Measurements from ENCODE around the gene PTPRM. TPM values are rescaled to one million over a fixed set of nuclear protein-coding genes. Genes with fewer than 3 reads are reported as not detected.

Gene PTPRM
- total RNA-seq, 1 donor from 2014 or later: 4.5 TPM

- Mint-ChIP-seq H3K4me3 (ENCODE audit: low read depth) (no peak overlapping the region), H3K4me1 (ENCODE audit: low read depth) (peaks cover 5% of the 10 kb centered on the region), H3K27ac (no peak overlapping the region), H3K36me3 (ENCODE audit: low read depth) (no peaks in the 10 kb centered on the region), H3K27me3 (ENCODE audit: low read depth) (no peaks in the 10 kb centered on the region), H3K9me3 (peaks cover 24% of the 10 kb centered on the region)
- intact Hi-C loops (cut with micrococcal nuclease): no loop called here
- no peak for DNase-seq (ENCODE audit: low spot score)
Observed at GRCh38 chr18:7809978-7810377, 242.9 kb downstream of the PTPRM start.

DNA sequence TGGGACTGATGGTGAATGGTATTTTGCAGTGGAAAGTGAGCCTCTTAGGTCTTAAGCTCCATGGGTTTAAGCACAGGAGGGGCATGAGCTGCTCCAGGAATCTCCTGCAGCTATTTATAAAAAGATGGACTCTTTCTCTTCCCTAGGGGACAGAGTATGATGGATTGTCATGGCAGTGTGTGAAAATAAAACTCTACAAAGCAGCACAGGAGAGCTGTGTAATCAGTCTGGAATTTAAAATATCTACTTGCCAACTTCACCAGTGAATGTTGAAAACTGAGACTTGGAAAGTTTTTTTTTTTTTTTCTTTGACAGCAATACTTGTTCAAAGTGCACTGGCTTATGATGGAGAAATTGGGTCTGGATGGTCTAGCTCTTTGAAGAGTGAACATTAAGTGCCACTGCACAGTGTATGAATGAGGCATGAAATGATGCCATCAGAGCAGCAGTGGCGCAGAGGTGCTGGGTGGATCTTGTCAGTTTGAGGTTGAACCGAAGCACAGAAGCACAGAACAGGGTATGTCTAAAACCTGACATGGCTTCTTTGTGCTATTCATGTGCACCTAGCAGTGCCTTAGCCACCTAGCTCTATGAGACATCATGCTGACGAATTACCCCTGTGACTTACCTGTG lies 245.4 kb downstream of the PTPRM start:
- DNase-seq (ENCODE audit: low spot score): no peak
- H3K9me3 Mint-ChIP-seq: peaks cover 32% of the 10 kb centered on the region
- H3K4me3 Mint-ChIP-seq (ENCODE audit: low read depth): no peak overlapping the region
- intact Hi-C loops (cut with micrococcal nuclease): no loop called here
- no peak overlapping the region for H3K27ac Mint-ChIP-seq
- H3K4me1 Mint-ChIP-seq (ENCODE audit: low read depth): no peaks in the 10 kb centered on the region
- H3K27me3 Mint-ChIP-seq (ENCODE audit: low read depth): no peaks in the 10 kb centered on the region
- H3K36me3 Mint-ChIP-seq (ENCODE audit: low read depth): no peaks in the 10 kb centered on the region

GRCh38 chr18:7813131-7813530 lies 246.0 kb downstream of the PTPRM start:
- peaks cover 32% of the 10 kb centered on the region for H3K9me3 Mint-ChIP-seq
- intact Hi-C loops (cut with micrococcal nuclease): no loop called here

GRCh38 chr18:7814754-7815315 lies 247.7 kb downstream of the PTPRM start:
- Mint-ChIP-seq H3K4me3 (ENCODE audit: low read depth) (no peak overlapping the region), H3K9me3 (peaks cover 32% of the 10 kb centered on the region), H3K36me3 (ENCODE audit: low read depth) (no peaks in the 10 kb centered on the region), H3K27ac (no peak overlapping the region), H3K4me1 (ENCODE audit: low read depth) (no peaks in the 10 kb centered on the region), H3K27me3 (ENCODE audit: low read depth) (no peaks in the 10 kb centered on the region)
- no peak for DNase-seq (ENCODE audit: low spot score)
- intact Hi-C loops (cut with micrococcal nuclease): no loop called here

More at GRCh38 chr18:7813131-7813530, 246.0 kb downstream of the PTPRM start:
- Mint-ChIP-seq H3K4me1 (ENCODE audit: low read depth) (no peaks in the 10 kb centered on the region), H3K27ac (no peak overlapping the region), H3K36me3 (ENCODE audit: low read depth) (no peaks in the 10 kb centered on the region), H3K4me3 (ENCODE audit: low read depth) (no peak overlapping the region), H3K27me3 (ENCODE audit: low read depth) (no peaks in the 10 kb centered on the region)
- no peak for DNase-seq (ENCODE audit: low spot score)

DNA sequence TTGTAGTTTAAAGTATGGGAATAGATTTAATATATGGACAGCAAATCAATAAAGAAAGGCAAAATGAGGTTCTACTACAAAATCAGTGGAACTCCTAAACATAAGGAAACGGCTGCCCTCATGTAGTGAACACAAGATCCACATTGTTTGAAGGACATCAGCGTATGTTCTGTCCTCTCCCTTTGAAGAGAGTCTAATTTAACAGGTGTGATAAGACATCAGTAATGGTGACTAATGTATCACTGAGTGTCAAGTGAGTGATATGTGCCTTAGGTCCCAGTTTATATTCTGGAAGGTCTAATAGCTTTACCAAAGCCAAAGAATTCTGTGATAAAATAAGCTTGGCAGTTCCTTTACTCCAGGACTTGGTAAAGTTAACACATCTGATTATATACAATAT lies 248.7 kb downstream of the PTPRM start:
- intact Hi-C loops (cut with micrococcal nuclease): no loop called here
- H3K4me3 Mint-ChIP-seq (ENCODE audit: low read depth): no peak overlapping the region
- no peak overlapping the region for H3K27ac Mint-ChIP-seq
- no peaks in the 10 kb centered on the region for H3K27me3 Mint-ChIP-seq (ENCODE audit: low read depth)
- peaks cover 32% of the 10 kb centered on the region for H3K9me3 Mint-ChIP-seq
- no peak for DNase-seq (ENCODE audit: low spot score)
- H3K4me1 Mint-ChIP-seq (ENCODE audit: low read depth): no peaks in the 10 kb centered on the region
- H3K36me3 Mint-ChIP-seq (ENCODE audit: low read depth): no peaks in the 10 kb centered on the region

GRCh38 chr18:7817575-7818230 lies 250.6 kb downstream of the PTPRM start:
- H3K4me1 Mint-ChIP-seq (ENCODE audit: low read depth): no peaks in the 10 kb centered on the region
- H3K36me3 Mint-ChIP-seq (ENCODE audit: low read depth): no peaks in the 10 kb centered on the region
- H3K27me3 Mint-ChIP-seq (ENCODE audit: low read depth): no peaks in the 10 kb centered on the region
- no peak for DNase-seq (ENCODE audit: low spot score)
- no peak overlapping the region for H3K4me3 Mint-ChIP-seq (ENCODE audit: low read depth)
- intact Hi-C loops (cut with micrococcal nuclease): no loop called here
- no peak overlapping the region for H3K27ac Mint-ChIP-seq
- H3K9me3 Mint-ChIP-seq: peaks cover 31% of the 10 kb centered on the region

- no peak for DNase-seq (ENCODE audit: low spot score)
- Mint-ChIP-seq H3K27me3 (ENCODE audit: low read depth) (no peaks in the 10 kb centered on the region), H3K4me3 (ENCODE audit: low read depth) (no peak overlapping the region), H3K9me3 (no peaks in the 10 kb centered on the region), H3K36me3 (ENCODE audit: low read depth) (no peaks in the 10 kb centered on the region), H3K4me1 (ENCODE audit: low read depth) (no peaks in the 10 kb centered on the region), H3K27ac (no peak overlapping the region)
- intact Hi-C loops (cut with micrococcal nuclease): no loop called here
Observed at GRCh38 chr18:7821784-7822183, 254.7 kb downstream of the PTPRM start.

- DNase-seq (ENCODE audit: low spot score): no peak
- H3K9me3 Mint-ChIP-seq: no peaks in the 10 kb centered on the region
- no peak overlapping the region for H3K27ac Mint-ChIP-seq
- intact Hi-C loops (cut with micrococcal nuclease): no loop called here
- H3K36me3 Mint-ChIP-seq (ENCODE audit: low read depth): no peaks in the 10 kb centered on the region
- H3K27me3 Mint-ChIP-seq (ENCODE audit: low read depth): no peaks in the 10 kb centered on the region
- no peak overlapping the region for H3K4me3 Mint-ChIP-seq (ENCODE audit: low read depth)
- no peaks in the 10 kb centered on the region for H3K4me1 Mint-ChIP-seq (ENCODE audit: low read depth)
Observed at GRCh38 chr18:7822435-7823331, 255.6 kb downstream of the PTPRM start.

DNA sequence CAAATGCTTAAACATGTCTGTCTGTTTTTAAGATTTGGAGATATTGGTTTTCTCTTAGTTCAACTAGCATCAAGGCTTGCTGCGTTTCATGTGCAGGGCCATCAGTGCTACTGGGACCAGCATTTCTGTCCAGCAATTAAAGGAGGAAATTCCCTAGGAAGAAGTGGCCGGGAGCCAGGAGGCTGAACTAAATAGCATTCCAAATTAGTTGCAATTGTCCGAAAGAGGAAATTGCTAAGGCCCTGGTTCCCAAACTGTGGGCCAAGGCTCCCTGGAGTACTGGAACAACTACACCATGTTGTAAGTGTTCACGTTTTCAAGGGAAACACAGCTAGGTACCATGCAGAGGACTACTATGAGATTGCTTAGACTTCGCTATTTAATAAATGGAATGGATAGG lies 257.9 kb downstream of the PTPRM start:
- H3K4me1 Mint-ChIP-seq (ENCODE audit: low read depth): no peaks in the 10 kb centered on the region
- DNase-seq (ENCODE audit: low spot score): no peak
- no peaks in the 10 kb centered on the region for H3K27me3 Mint-ChIP-seq (ENCODE audit: low read depth)
- no peaks in the 10 kb centered on the region for H3K9me3 Mint-ChIP-seq
- no peaks in the 10 kb centered on the region for H3K36me3 Mint-ChIP-seq (ENCODE audit: low read depth)
- no peak overlapping the region for H3K27ac Mint-ChIP-seq
- H3K4me3 Mint-ChIP-seq (ENCODE audit: low read depth): no peak overlapping the region
- intact Hi-C loops (cut with micrococcal nuclease): no loop called here

- no peaks in the 10 kb centered on the region for H3K27me3 Mint-ChIP-seq (ENCODE audit: low read depth)
- no peaks in the 10 kb centered on the region for H3K36me3 Mint-ChIP-seq (ENCODE audit: low read depth)
- intact Hi-C loops (cut with micrococcal nuclease): no loop called here
- no peak for DNase-seq (ENCODE audit: low spot score)
- H3K9me3 Mint-ChIP-seq: no peaks in the 10 kb centered on the region
- H3K4me1 Mint-ChIP-seq (ENCODE audit: low read depth): no peaks in the 10 kb centered on the region
- H3K27ac Mint-ChIP-seq: no peak overlapping the region
- H3K4me3 Mint-ChIP-seq (ENCODE audit: low read depth): no peak overlapping the region
Observed at GRCh38 chr18:7830468-7830867, 263.4 kb downstream of the PTPRM start.

DNA sequence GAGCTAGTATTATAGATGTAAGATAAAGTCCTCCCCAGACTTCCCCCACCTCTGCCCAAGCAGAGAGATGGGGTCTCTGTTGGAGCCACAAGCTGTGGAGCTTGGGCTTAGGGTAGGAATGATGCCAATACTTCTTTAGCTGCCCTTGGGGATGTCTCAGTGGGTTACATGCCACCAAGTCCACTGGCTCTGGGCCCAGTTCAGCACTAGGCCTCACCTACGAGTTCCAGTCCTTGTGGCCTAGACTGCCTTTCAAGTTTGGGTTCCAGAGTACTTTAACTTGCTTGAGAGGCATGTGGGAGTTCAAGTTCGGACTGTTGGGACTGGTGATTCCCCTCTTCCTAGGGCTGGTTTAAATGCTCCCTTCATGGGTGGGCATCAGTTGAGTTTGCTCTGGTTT lies 272.4 kb downstream of the PTPRM start:
- no peak overlapping the region for H3K27ac Mint-ChIP-seq
- no peak overlapping the region for H3K4me3 Mint-ChIP-seq (ENCODE audit: low read depth)
- peaks cover 12% of the 10 kb centered on the region for H3K9me3 Mint-ChIP-seq
- no peaks in the 10 kb centered on the region for H3K4me1 Mint-ChIP-seq (ENCODE audit: low read depth)
- DNase-seq (ENCODE audit: low spot score): no peak
- H3K27me3 Mint-ChIP-seq (ENCODE audit: low read depth): no peaks in the 10 kb centered on the region
- no peaks in the 10 kb centered on the region for H3K36me3 Mint-ChIP-seq (ENCODE audit: low read depth)
- intact Hi-C loops (cut with micrococcal nuclease): no loop called here

DNA sequence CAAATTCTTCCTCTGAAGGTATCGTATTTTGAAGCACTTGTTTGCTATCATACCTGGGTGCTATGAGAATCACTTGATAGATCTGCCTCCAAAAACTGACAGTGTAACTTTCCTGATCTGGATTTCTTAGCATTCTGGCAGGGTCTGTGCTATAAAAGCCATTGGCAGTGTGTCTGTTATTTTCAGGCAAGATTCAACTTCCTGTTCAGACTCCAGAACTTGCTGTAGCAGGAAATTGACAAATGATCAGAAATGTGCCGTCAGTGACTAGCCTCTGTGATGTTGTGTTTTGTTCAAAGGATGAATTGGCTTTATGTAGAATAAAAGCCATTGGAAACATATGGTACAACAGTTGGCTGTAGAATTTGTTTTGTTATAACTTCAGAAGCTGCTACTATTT lies 273.3 kb downstream of the PTPRM start:
- Mint-ChIP-seq H3K36me3 (ENCODE audit: low read depth) (no peaks in the 10 kb centered on the region), H3K27me3 (ENCODE audit: low read depth) (no peaks in the 10 kb centered on the region), H3K9me3 (peaks cover 18% of the 10 kb centered on the region), H3K4me3 (ENCODE audit: low read depth) (no peak overlapping the region), H3K4me1 (ENCODE audit: low read depth) (no peaks in the 10 kb centered on the region), H3K27ac (no peak overlapping the region)
- DNase-seq (ENCODE audit: low spot score): no peak
- intact Hi-C loops (cut with micrococcal nuclease): no loop called here

GRCh38 chr18:7844017-7844416 lies 276.9 kb downstream of the PTPRM start:
- Mint-ChIP-seq H3K4me3 (ENCODE audit: low read depth) (no peak overlapping the region), H3K27me3 (ENCODE audit: low read depth) (no peaks in the 10 kb centered on the region), H3K36me3 (ENCODE audit: low read depth) (no peaks in the 10 kb centered on the region), H3K4me1 (ENCODE audit: low read depth) (no peaks in the 10 kb centered on the region), H3K27ac (no peak overlapping the region), H3K9me3 (peaks cover 17% of the 10 kb centered on the region)
- DNase-seq (ENCODE audit: low spot score): no peak
- intact Hi-C loops (cut with micrococcal nuclease): no loop called here

Measured in activated T-helper 2 cell treated with anti-CD3 and anti-CD28 coated beads, Interferon-gamma antibody, Interleukin-2, Interleukin-4, amounts not matched to agents 10 μg/mL and 5 μg/mL and 100 μg/mL, durations not matched to agents 14 hours and 24 hours and 36 hours (primary cell).